H9 (cell line): ENCODE measurements around the gene RNASE1. TPM values are rescaled to one million over a fixed set of nuclear protein-coding genes. Genes with fewer than 3 reads are reported as not detected.

ENCODE experiments used
- DNase-seq: peaks from one replicate; pipeline ENCODE4 v3.0.0-alpha.2; 2017
- H2AFZ ChIP-seq: one replicate; pipeline ENCODE4 v1.6.1; 2013; ENCODE audit warnings: mild to moderate bottlenecking, low read length, control low read depth, moderate library complexity
- H2AK5ac ChIP-seq: 2 replicates; pipeline ENCODE4 v1.6.1; 2013; ENCODE audit warnings: low read length, control low read depth, mixed read lengths; ENCODE audit not compliant: insufficient read length
- H2BK120ac ChIP-seq: one replicate; pipeline ENCODE4 v1.6.1; 2013; ENCODE audit warnings: low read depth, mild to moderate bottlenecking, low read length, control low read depth, inconsistent platforms; ENCODE audit not compliant: poor library complexity, severe bottlenecking
- H2BK12ac ChIP-seq: 2 replicates; pipeline ENCODE4 v1.6.1; 2013; ENCODE audit warnings: low read length, control low read depth, mixed read lengths, low read depth; ENCODE audit not compliant: insufficient read length
- H2BK15ac ChIP-seq: 2 replicates; pipeline ENCODE4 v1.6.1; 2013; ENCODE audit warnings: low read depth, low read length, control low read depth
- H2BK20ac ChIP-seq: one replicate; pipeline ENCODE4 v1.6.1; 2013; ENCODE audit warnings: low read depth, mild to moderate bottlenecking, low read length, control low read depth, inconsistent platforms; ENCODE audit not compliant: poor library complexity, severe bottlenecking
- H2BK5ac ChIP-seq: 2 replicates; pipeline ENCODE4 v1.6.1; 2013; ENCODE audit warnings: low read length, control low read depth, mixed read lengths; ENCODE audit not compliant: insufficient read length
- H3K14ac ChIP-seq: 2 replicates; pipeline ENCODE4 v1.6.1; 2013; ENCODE audit warnings: low read length, control low read depth; ENCODE audit not compliant: insufficient read depth
- H3K18ac ChIP-seq: 2 replicates; pipeline ENCODE4 v1.6.1; 2013; ENCODE audit warnings: low read depth, mild to moderate bottlenecking, mixed read lengths, low read length, control low read depth; ENCODE audit not compliant: insufficient read length
- H3K23ac ChIP-seq: 2 replicates; pipeline ENCODE4 v1.6.1; 2013; ENCODE audit warnings: low read length, control low read depth, mixed read lengths, low read depth; ENCODE audit not compliant: insufficient read length
- H3K23me2 ChIP-seq: 2 replicates; pipeline ENCODE4 v1.6.1; 2013; ENCODE audit warnings: low read depth, mild to moderate bottlenecking, mixed read lengths, low read length, control low read depth; ENCODE audit not compliant: insufficient read length, poor library complexity, severe bottlenecking
- H3K27ac ChIP-seq: 2 replicates; pipeline ENCODE4 v1.5.1; 2013; ENCODE audit warnings: low read length, control low read depth, mixed read lengths, low read depth; ENCODE audit not compliant: insufficient read length
- H3K27me3 ChIP-seq: 2 replicates; pipeline ENCODE4 v1.6.1; 2013; ENCODE audit warnings: low read length, control low read depth, inconsistent platforms; ENCODE audit not compliant: insufficient read depth
- H3K4ac ChIP-seq: 2 replicates; pipeline ENCODE4 v1.6.1; 2013; ENCODE audit warnings: low read depth, mild to moderate bottlenecking, control low read depth, inconsistent platforms, low read length, moderate library complexity
- H3K4me1 ChIP-seq: 2 replicates; pipeline ENCODE4 v1.6.1; 2013; ENCODE audit warnings: low read length, control low read depth, inconsistent platforms; ENCODE audit not compliant: insufficient read depth
- H3K4me2 ChIP-seq: 2 replicates; pipeline ENCODE4 v1.6.1; 2013; ENCODE audit warnings: low read length, control low read depth, mixed read lengths; ENCODE audit not compliant: insufficient read length, insufficient read depth
- H3K56ac ChIP-seq: 2 replicates; pipeline ENCODE4 v1.6.1; 2013; ENCODE audit warnings: low read depth, mild to moderate bottlenecking, mixed read lengths, low read length, control low read depth; ENCODE audit not compliant: insufficient read length
- H3K79me1 ChIP-seq: 2 replicates; pipeline ENCODE4 v1.6.1; 2013; ENCODE audit warnings: low read depth, mild to moderate bottlenecking, moderate library complexity, low read length, control low read depth, inconsistent platforms; ENCODE audit not compliant: insufficient read depth, poor library complexity, severe bottlenecking
- H3K79me2 ChIP-seq: 2 replicates; pipeline ENCODE4 v1.6.1; 2013; ENCODE audit warnings: low read length, control low read depth, inconsistent platforms; ENCODE audit not compliant: insufficient read depth
- H3K9ac ChIP-seq: 2 replicates; pipeline ENCODE4 v1.6.1; 2013; ENCODE audit warnings: low read length, control low read depth, mixed read lengths; ENCODE audit not compliant: insufficient read length; ENCODE audit errors: extremely low read depth
- H3K9me3 ChIP-seq: one replicate; pipeline ENCODE4 v1.6.1; 2013; ENCODE audit warnings: low read depth, low read length, inconsistent platforms; ENCODE audit not compliant: control insufficient read depth
- H3T11ph ChIP-seq: one replicate; pipeline ENCODE4 v1.6.1; 2013; ENCODE audit warnings: mild to moderate bottlenecking, low read length, control low read depth, inconsistent platforms
- H4K20me1 ChIP-seq: one replicate; pipeline ENCODE4 v1.6.1; 2013; ENCODE audit not compliant: control insufficient read depth, insufficient read length, insufficient read depth
- H4K5ac ChIP-seq: 2 replicates; pipeline ENCODE4 v1.6.1; 2013; ENCODE audit warnings: low read depth, mild to moderate bottlenecking, mixed read lengths, low read length, control low read depth; ENCODE audit not compliant: insufficient read length
- H4K8ac ChIP-seq: replicated peaks from 2 replicates; pipeline ENCODE4 v1.6.1; 2013; ENCODE audit warnings: low read length, control low read depth, mixed read lengths, low read depth; ENCODE audit not compliant: insufficient read length
- H4K91ac ChIP-seq: 2 replicates; pipeline ENCODE4 v1.6.1; 2013; ENCODE audit warnings: low read depth, mild to moderate bottlenecking, moderate library complexity, mixed read lengths, low read length, control low read depth; ENCODE audit not compliant: insufficient read length
- H3K27ac Mint-ChIP-seq, 3 experiments: 2 replicates in 2 of 3; 3 replicates in 1 of 3; pipeline ENCODE4 v1.8.0; 2020 to 2021; ENCODE audit warnings: mixed read lengths in 3 of 3, mild to moderate bottlenecking in 1 of 3, moderate library complexity in 1 of 3
- H3K27me3 Mint-ChIP-seq: 2 replicates; pipeline ENCODE4 v1.8.0; 2021; ENCODE audit warnings: low read depth, mild to moderate bottlenecking, moderate library complexity, mixed read lengths
- H3K36me3 Mint-ChIP-seq, 3 experiments: 2 replicates in 2 of 3; 3 replicates in 1 of 3; pipeline ENCODE4 v1.8.0; 2020 to 2021; ENCODE audit warnings: low read depth in 3 of 3, mixed read lengths in 3 of 3; ENCODE audit not compliant: insufficient read depth in 1 of 3
- H3K4me1 Mint-ChIP-seq, 2 experiments: 2 replicates each; pipeline ENCODE4 v1.8.0; 2020; ENCODE audit warnings: mixed read lengths in 2 of 2
- H3K4me3 Mint-ChIP-seq, 2 experiments: 2 replicates in 1 of 2; 3 replicates in 1 of 2; pipeline ENCODE4 v1.8.0; 2020 to 2021; ENCODE audit warnings: mild to moderate bottlenecking in 2 of 2, mixed read lengths in 2 of 2, moderate library complexity in 1 of 2
- H3K9me3 Mint-ChIP-seq, 2 experiments: 2 replicates in 1 of 2; 3 replicates in 1 of 2; pipeline ENCODE4 v1.8.0; 2020; ENCODE audit warnings: mild to moderate bottlenecking in 2 of 2, mixed read lengths in 2 of 2, moderate library complexity in 1 of 2
- WGBS: extraction: QIAGEN DNeasy Blood & Tissue Kit; methylation state at CpG from one replicate; pipeline ENCODE4 v1.1.7; 2013; ENCODE audit warnings: missing lambda C conversion rate, low lambda C conversion rate, mixed read lengths; ENCODE audit not compliant: insufficient read length; ENCODE audit errors: extremely low coverage; 5-methylcytosine and 5-hydroxymethylcytosine counted together
- total RNA-seq: library from RNA; stranded (reverse); gene quantifications from 2 replicates; pipeline ENCODE4 v1.2.1, GENCODE V29; 2021
- TF ChIP-seq, protein P1 (sequence below): fragments of 200-600 bp; sonication (generic); conservative IDR thresholded peaks from 3 replicates; pipeline ENCODE4 v1.8.0; 2021; ENCODE audit warnings: antibody characterized with exemption, mild to moderate bottlenecking

RNASE1 gene
- total RNA-seq, 1 experiment from 2014 or later: 1.2 TPM

DNA sequence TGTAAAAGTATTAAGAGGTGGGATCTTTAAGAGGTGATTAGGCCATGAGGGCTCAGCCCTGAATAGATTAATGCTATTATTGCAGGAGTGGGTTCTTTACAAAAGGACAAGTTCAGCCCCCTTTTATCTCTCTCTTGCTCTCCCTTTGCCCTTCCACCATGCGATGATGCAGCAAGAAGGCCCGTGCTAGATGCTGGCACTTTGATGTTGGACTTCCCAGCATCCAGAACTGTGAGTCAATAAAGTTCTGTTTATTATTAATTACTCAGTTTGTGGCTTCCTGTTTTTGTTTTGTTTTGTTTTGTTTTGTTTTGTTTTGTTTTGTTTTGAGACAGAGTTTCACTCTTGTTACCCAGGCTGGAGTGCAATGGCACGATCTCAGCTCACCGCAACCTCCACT, 10.1 kb downstream of the RNASE1 start:
- no peaks in the 10 kb centered on the region for H3K36me3 Mint-ChIP-seq
- H2BK20ac ChIP-seq: no peak overlapping the region
- no peaks in the 10 kb centered on the region; the same call in 1 of the 2 replicates for H3K27me3 Mint-ChIP-seq
- no peak overlapping the region for H2AFZ ChIP-seq
- H2BK5ac ChIP-seq: no peak overlapping the region
- H3K27ac ChIP-seq: no peak overlapping the region
- H4K20me1 ChIP-seq: no peaks in the 10 kb centered on the region
- H3K14ac ChIP-seq: no peak overlapping the region
- no peak overlapping the region for H2AK5ac ChIP-seq
- no peaks in the 10 kb centered on the region for H3K9me3 ChIP-seq
- H3K23me2 ChIP-seq: no peaks in the 10 kb centered on the region
- H2BK15ac ChIP-seq: no peak overlapping the region
- no peaks in the 10 kb centered on the region for H3K79me1 ChIP-seq
- H3K9me3 Mint-ChIP-seq: no peaks in the 10 kb centered on the region
- DNase-seq: no peak
- no peak overlapping the region for H4K91ac ChIP-seq
- H3K27ac Mint-ChIP-seq: no peak overlapping the region
- no peak overlapping the region for H3K4ac ChIP-seq
- TF ChIP-seq, protein P1, sequence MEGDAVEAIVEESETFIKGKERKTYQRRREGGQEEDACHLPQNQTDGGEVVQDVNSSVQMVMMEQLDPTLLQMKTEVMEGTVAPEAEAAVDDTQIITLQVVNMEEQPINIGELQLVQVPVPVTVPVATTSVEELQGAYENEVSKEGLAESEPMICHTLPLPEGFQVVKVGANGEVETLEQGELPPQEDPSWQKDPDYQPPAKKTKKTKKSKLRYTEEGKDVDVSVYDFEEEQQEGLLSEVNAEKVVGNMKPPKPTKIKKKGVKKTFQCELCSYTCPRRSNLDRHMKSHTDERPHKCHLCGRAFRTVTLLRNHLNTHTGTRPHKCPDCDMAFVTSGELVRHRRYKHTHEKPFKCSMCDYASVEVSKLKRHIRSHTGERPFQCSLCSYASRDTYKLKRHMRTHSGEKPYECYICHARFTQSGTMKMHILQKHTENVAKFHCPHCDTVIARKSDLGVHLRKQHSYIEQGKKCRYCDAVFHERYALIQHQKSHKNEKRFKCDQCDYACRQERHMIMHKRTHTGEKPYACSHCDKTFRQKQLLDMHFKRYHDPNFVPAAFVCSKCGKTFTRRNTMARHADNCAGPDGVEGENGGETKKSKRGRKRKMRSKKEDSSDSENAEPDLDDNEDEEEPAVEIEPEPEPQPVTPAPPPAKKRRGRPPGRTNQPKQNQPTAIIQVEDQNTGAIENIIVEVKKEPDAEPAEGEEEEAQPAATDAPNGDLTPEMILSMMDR: no peak
- no peak overlapping the region for H4K5ac ChIP-seq
- H3K23ac ChIP-seq: no peak overlapping the region
- no peaks in the 10 kb centered on the region for H3K79me2 ChIP-seq
- peaks cover 27% of the 10 kb centered on the region in 2 experiments for H3K4me1 Mint-ChIP-seq
- H2BK120ac ChIP-seq: no peak overlapping the region
- H3K18ac ChIP-seq: no peak overlapping the region
- H4K8ac ChIP-seq: no peak overlapping the region
- no peak overlapping the region for H3K4me2 ChIP-seq
- H3K4me3 Mint-ChIP-seq: no peak overlapping the region
- H3T11ph ChIP-seq: no peak overlapping the region
- no peak overlapping the region for H3K56ac ChIP-seq
- peaks cover 4% of the 10 kb centered on the region for H3K4me1 ChIP-seq
- no peak overlapping the region for H3K9ac ChIP-seq
- H3K27me3 ChIP-seq: no peaks in the 10 kb centered on the region
- no peak overlapping the region for H2BK12ac ChIP-seq
- WGBS: no CpG with 5 or more reads among the region's 4 CpGs
